K562 (cell line): ENCODE results near the gene EIPR1. TPM values are rescaled to one million over a fixed set of nuclear protein-coding genes. Genes with fewer than 3 reads are reported as not detected.

Experiments used
- ATAC-seq: fragments of 200-7000 bp; cut with Tn5 transposase; 3 replicates; pipeline ENCODE4 v1.9.1; 2020; ENCODE audit warnings: moderate library complexity
- BruUV-seq: library from RNA; stranded (reverse); fragments of 400-500 nt; replicated peaks from 2 replicates; lab custom pipeline; 2021; lab: Mats Ljungman, UMichigan
- CTCF ChIA-PET: fragments of 300-600 bp; formaldehyde crosslinking; extraction: SDS; loops from one replicate; lab custom pipeline; 2021; ENCODE audit warnings: low intra/inter-chr PET ratio; lab: Yijun Ruan, JAX
- POLR2A ChIA-PET: fragments of 300-600, 350-650 bp; sonication (Branson Sonifier 250); formaldehyde crosslinking; extraction: SDS; loops from one replicate; lab custom pipeline; 2021; ENCODE audit warnings: antibody characterized with exemption, inconsistent platforms; lab: Yijun Ruan, JAX
- DNase-seq, 4 experiments: peaks; one replicate each; pipeline versions ENCODE4 v3.0.0 to v3.0.0-alpha.2; 2011 to 2018; ENCODE audit warnings: low spot score in 3 of 4, mixed read lengths in 3 of 4; ENCODE audit errors: extremely low read depth in 1 of 4
- FAIRE-seq: peaks from 2 replicates; lab custom pipeline; 2011; peaks lifted over from hg19 to GRCh38; lab: Jason Lieb, UNC
- H2AFZ ChIP-seq: 2 replicates; pipeline ENCODE4 v1.6.0; 2011; ENCODE audit warnings: low read depth, low read length, control low read depth, inconsistent platforms
- H3K27ac ChIP-seq: fragments of 200-600 bp; 3 replicates; pipeline ENCODE4 v1.8.0; 2011; ENCODE audit warnings: low read depth, mild to moderate bottlenecking, control low read depth, inconsistent platforms, low read length, moderate library complexity, mixed read lengths; ENCODE audit errors: extremely low read depth
- H3K27me3 ChIP-seq, 2 experiments: fragments of 300-600 bp in 1 of 2; 2 replicates in 1 of 2; 3 replicates in 1 of 2; pipeline versions ENCODE4 v1.6.0 to v1.8.0; 2011; ENCODE audit warnings: inconsistent platforms in 2 of 2, low read length in 2 of 2, mild to moderate bottlenecking in 1 of 2, mixed read lengths in 1 of 2, moderate library complexity in 1 of 2; ENCODE audit not compliant: control insufficient read depth in 2 of 2, insufficient read depth in 2 of 2
- H3K36me3 ChIP-seq: fragments of 300-600 bp; 3 replicates; pipeline ENCODE4 v1.8.0; 2011; ENCODE audit warnings: mild to moderate bottlenecking, low read length, inconsistent platforms; ENCODE audit not compliant: control insufficient read depth, insufficient read depth
- H3K4me1 ChIP-seq, 2 experiments: fragments of 200-600 bp in 1 of 2; replicated peaks in 1 of 2; 2 replicates in 1 of 2; 3 replicates in 1 of 2; pipeline versions ENCODE4 v1.5.1 to v1.8.0; 2011; ENCODE audit warnings: inconsistent platforms in 2 of 2, low read length in 2 of 2, mild to moderate bottlenecking in 1 of 2, mixed read lengths in 1 of 2, moderate library complexity in 1 of 2; ENCODE audit not compliant: control insufficient read depth in 2 of 2, insufficient read depth in 2 of 2
- H3K4me2 ChIP-seq: 2 replicates; pipeline ENCODE4 v1.6.1; 2011; ENCODE audit warnings: low read length, control low read depth, inconsistent platforms, mixed read lengths; ENCODE audit not compliant: insufficient read depth
- H3K4me3 ChIP-seq: fragments of 200-600 bp; sonication (generic), shearing (Covaris generic); 2 replicates; pipeline ENCODE4 v1.5.1; 2016; ENCODE audit warnings: control low read depth, inconsistent platforms
- H3K79me2 ChIP-seq: fragments of 200-600 bp; 3 replicates; pipeline ENCODE4 v1.8.0; 2011; ENCODE audit warnings: low read length, inconsistent platforms; ENCODE audit not compliant: control insufficient read depth, insufficient read depth
- H3K9ac ChIP-seq, 2 experiments: 2 replicates each; pipeline versions ENCODE4 v1.6.0 to v1.6.1; 2011; ENCODE audit warnings: low read depth in 2 of 2, low read length in 2 of 2, control low read depth in 1 of 2, inconsistent platforms in 1 of 2, mild to moderate bottlenecking in 1 of 2, mixed read lengths in 1 of 2; ENCODE audit not compliant: insufficient read depth in 1 of 2
- H3K9me1 ChIP-seq: one replicate; pipeline ENCODE4 v1.6.0; 2011; ENCODE audit warnings: inconsistent platforms, mild to moderate bottlenecking, low read length, moderate library complexity; ENCODE audit not compliant: control insufficient read depth, insufficient read depth
- H3K9me3 ChIP-seq: replicated peaks from 2 replicates; pipeline ENCODE4 v1.5.1; 2011; ENCODE audit warnings: low read depth, low read length, inconsistent platforms; ENCODE audit not compliant: control insufficient read depth, insufficient read depth
- H4K20me1 ChIP-seq: replicated peaks from 2 replicates; pipeline ENCODE4 v1.6.1; 2011; ENCODE audit warnings: low read length, inconsistent platforms, mixed read lengths; ENCODE audit not compliant: control insufficient read depth, insufficient read depth
- CEBPG ChIP-seq, 3 experiments: fragments of 200-800 bp in 1 of 3; sonication (Bioruptor generic) in 1 of 3; sonication (generic) in 1 of 3; formaldehyde crosslinking in 1 of 3; IDR thresholded peaks in 2 of 3; conservative IDR thresholded peaks in 1 of 3; 2 replicates each; pipeline versions ENCODE4 v1.6.1 to v1.8.0; 2016 to 2022; ENCODE audit warnings: missing compliant biosample characterization in 2 of 3, missing genetic modification characterization in 2 of 3, mild to moderate bottlenecking in 1 of 3, missing genetic modification reagents in 1 of 3
- CHD7 ChIP-seq: fragments of 200-600 bp; sonication (generic); IDR thresholded peaks from one replicate; pipeline ENCODE4 v1.6.1; 2012; ENCODE audit warnings: mild to moderate bottlenecking, low read depth, low read length, inconsistent platforms
- GATA2 ChIP-seq: sonication (generic); formaldehyde crosslinking; IDR thresholded peaks from 2 replicates; pipeline ENCODE4 v1.4.0; 2020; ENCODE audit warnings: mild to moderate bottlenecking, missing genetic modification reagents
- JUND ChIP-seq, 2 experiments: IDR thresholded peaks; 2 replicates in 1 of 2; 3 replicates in 1 of 2; pipeline ENCODE4 v1.6.1; 2011; ENCODE audit warnings: borderline replicate concordance in 2 of 2, low read depth in 2 of 2, low read length in 2 of 2, improper control_type of control experiment in 1 of 2, missing biosample characterization in 1 of 2, missing genetic modification characterization in 1 of 2, missing genetic modification reagents in 1 of 2
- MEIS2 ChIP-seq: fragments of 450-650 bp; IDR thresholded peaks from 2 replicates; pipeline ENCODE4 v1.6.1; 2014; ENCODE audit warnings: mild to moderate bottlenecking; ENCODE audit not compliant: partially characterized antibody
- RBM15 ChIP-seq: fragments of 200-400 bp; formaldehyde crosslinking; IDR thresholded peaks from 2 replicates; pipeline ENCODE4 v1.6.1; 2018; ENCODE audit warnings: mild to moderate bottlenecking, low read length, moderate library complexity; ENCODE audit not compliant: insufficient read depth
- TFAM ChIP-seq: fragments of 250-450 bp; sonication (Bioruptor Pico); conservative IDR thresholded peaks from 2 replicates; pipeline ENCODE4 v1.5.0; 2021; ENCODE audit warnings: mild to moderate bottlenecking, moderate library complexity
- WGBS: fragments of 100-300 bp; shearing (Covaris generic); methylation state at CpG from one replicate; pipeline ENCODE4 v1.1.6; 2016; ENCODE audit warnings: low coverage, mixed read lengths; ENCODE audit not compliant: insufficient coverage; ENCODE audit errors: missing lambda C conversion rate; 5-methylcytosine and 5-hydroxymethylcytosine counted together
- in situ Hi-C: fragments of 300-500 bp; cut with MboI; formaldehyde crosslinking; loops from 4 replicates; pipeline ENCODE4 v1.15.0; 2018; ENCODE audit warnings: inconsistent platforms, mixed read lengths
- intact Hi-C: fragments of 100-400 bp; cut with micrococcal nuclease; formaldehyde crosslinking; loops from 2 replicates; pipeline ENCODE4 v1.14.2; 2022
- polyA plus RNA-seq, 8 experiments: library from polyadenylated mRNA; depleted of rRNA in 4 of 8; stranded (reverse) in 5 of 8; unstranded in 3 of 8; fragments of >200 nt; fragmentation: Nextera tagmentation in 2 of 8; fragmentation: Illumina TruSeq in 1 of 8; extraction: Ambion mirVana in 2 of 8; extraction: Trizol in 1 of 8; gene quantifications; 2 replicates each; pipeline versions ENCODE4 v1.2.1 to v1.2.3, GENCODE V29; 2011 to 2014; ENCODE audit warnings: inconsistent platforms in 1 of 8, missing spikeins in 1 of 8
- total RNA-seq, 7 experiments: library from RNA; depleted of rRNA in 6 of 7; stranded (reverse); fragments of >200 nt in 6 of 7; fragmentation: Illumina TruSeq in 2 of 7; extraction: Trizol in 2 of 7; gene quantifications; 2 replicates each; pipeline versions ENCODE4 v1.2.1 to v1.2.3, GENCODE V29; 2011 to 2021; ENCODE audit warnings: low replicate concordance in 1 of 7
- TF ChIP-seq, protein P1 (sequence below): IDR thresholded peaks from 2 replicates; pipeline ENCODE4 v1.6.1; 2016; ENCODE audit warnings: missing genetic modification characterization, missing compliant biosample characterization

Gene EIPR1
- total and polyA plus RNA-seq, 9 of the 15 experiments (the other 6 are each of a cell fraction or from before 2014, with no cell fraction given), result 19.9 to 54.4 (median 35.9) TPM

DNA sequence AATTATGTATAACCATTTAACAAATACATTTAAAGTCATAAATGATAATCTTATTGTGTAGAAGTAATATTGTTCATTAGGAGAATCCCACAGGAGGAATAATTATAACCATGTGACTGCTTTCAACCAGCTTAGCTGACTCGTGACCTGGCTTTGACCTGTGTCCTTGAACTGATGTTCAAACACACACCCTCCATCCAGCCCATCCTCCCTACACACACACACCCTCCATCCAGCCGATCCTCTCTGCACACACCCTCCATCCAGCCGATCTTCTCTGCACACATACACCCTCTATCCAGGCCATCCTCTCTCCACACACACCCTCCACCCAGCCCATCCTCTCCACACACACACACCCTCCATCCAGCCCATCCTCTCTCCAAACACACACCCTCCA lies 83.5 kb downstream of the EIPR1 start:
- no TSS peak for BruUV-seq
- Histone ChIP-seq H3K27ac (no peak overlapping the region), H2AFZ (no peak overlapping the region), H3K9me1 (no peaks in the 10 kb centered on the region), H3K9me3 (no peaks in the 10 kb centered on the region), H3K4me2 (no peak overlapping the region), H3K9ac (no peak overlapping the region), H3K79me2 (0 out of 3 replicates have a peak, but pooled peaks cover 2% of the 10 kb centered on the region), H3K4me3 (no peak overlapping the region), H4K20me1 (peaks cover 4% of the 10 kb centered on the region), H3K27me3 (no peaks in the 10 kb centered on the region), H3K36me3 (no peaks in the 10 kb centered on the region; the same call in 2 of the 3 replicates), H3K4me1 (peaks cover 0 to 2% of the 10 kb centered on the region in 2 experiments; a peak in 2 of 5 replicates)
- intact Hi-C loops, result no loop called here
- ChIA-PET POLR2A (no interaction called here), CTCF (no interaction called here)
- peak; percentile 46 for FAIRE-seq
- in situ Hi-C loops, result no loop called here
- DNase-seq, result no peak
- 38% methylated on average over 3 of the region's 3 CpGs for WGBS
- ATAC-seq, result no peak
- no peak for TF ChIP-seq CHD7
- no peak for TF ChIP-seq TFAM (CRISPR knock-in tag)
- TF ChIP-seq RBM15, result no peak
- no peak for TF ChIP-seq MEIS2
- TF ChIP-seq GATA2 (CRISPR knock-in tag), result no peak
- no peak for TF ChIP-seq JUND (IDR thresholded peaks at IDR 0.05; ENCODE audit: borderline replicate concordance, low read depth, low read length)
- TF ChIP-seq JUND (tag; IDR thresholded peaks at IDR 0.05; ENCODE audit: borderline replicate concordance, low read depth, low read length), result no peak
- TF ChIP-seq, protein P1, sequence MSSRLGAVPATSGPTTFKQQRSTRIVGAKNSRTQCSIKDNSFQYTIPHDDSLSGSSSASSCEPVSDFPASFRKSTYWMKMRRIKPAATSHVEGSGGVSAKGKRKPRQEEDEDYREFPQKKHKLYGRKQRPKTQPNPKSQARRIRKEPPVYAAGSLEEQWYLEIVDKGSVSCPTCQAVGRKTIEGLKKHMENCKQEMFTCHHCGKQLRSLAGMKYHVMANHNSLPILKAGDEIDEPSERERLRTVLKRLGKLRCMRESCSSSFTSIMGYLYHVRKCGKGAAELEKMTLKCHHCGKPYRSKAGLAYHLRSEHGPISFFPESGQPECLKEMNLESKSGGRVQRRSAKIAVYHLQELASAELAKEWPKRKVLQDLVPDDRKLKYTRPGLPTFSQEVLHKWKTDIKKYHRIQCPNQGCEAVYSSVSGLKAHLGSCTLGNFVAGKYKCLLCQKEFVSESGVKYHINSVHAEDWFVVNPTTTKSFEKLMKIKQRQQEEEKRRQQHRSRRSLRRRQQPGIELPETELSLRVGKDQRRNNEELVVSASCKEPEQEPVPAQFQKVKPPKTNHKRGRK, result no peak
- TF ChIP-seq CEBPG (CRISPR knock-in tag; IDR thresholded peaks at IDR 0.05), result no peak
- no peak for TF ChIP-seq CEBPG (tag; conservative IDR thresholded peaks at IDR 0.05 in 1 of 2, IDR thresholded peaks at IDR 0.05 in 1 of 2)
